ENCODE measurements around the gene TDP1. TPM values are rescaled to one million over a fixed set of nuclear protein-coding genes. Genes with fewer than 3 reads are reported as not detected.

Gene TDP1
- total RNA-seq, 1 donor from 2014 or later: 30.3 TPM

DNA sequence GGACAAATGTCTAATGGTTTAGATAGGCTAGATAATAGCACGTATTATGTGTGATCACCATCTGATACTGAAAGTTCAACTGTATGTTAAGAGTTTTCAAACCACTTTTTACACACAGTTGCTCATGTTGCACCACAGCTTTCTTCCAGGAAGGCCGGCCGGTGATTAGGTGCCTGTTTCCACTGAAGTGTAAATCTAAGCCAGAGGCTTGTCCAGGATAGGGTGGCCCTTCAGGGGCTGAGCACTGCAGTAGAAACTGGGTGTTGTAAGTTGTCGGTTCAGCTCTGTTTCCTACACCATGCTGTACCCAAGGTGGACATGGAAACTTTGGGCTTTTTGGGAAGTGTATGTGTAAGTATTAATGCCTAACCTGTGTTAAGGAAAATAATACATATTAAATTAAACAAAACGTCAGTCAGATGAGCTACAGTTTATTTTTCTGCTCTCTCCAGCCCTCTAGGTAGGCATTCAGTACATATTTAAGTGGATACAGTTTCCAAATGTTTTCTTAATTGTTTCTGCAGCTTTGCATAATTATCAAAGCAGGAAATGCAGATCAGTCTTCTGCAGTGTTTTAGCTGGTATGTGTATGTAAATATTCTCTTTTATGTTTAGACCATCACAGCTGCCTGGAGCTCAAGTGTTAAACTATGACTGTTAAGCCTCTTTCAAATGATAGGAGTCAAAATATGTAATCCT, 30.9 kb downstream of the TDP1 start:
- Mint-ChIP-seq H3K27me3 (ENCODE audit: unreplicated experiment) (no peaks in the 10 kb centered on the region), H3K4me1 (ENCODE audit: low read depth, unreplicated experiment) (peaks cover 3% of the 10 kb centered on the region), H3K9me3 (ENCODE audit: unreplicated experiment) (peaks cover 2% of the 10 kb centered on the region), H3K27ac (ENCODE audit: unreplicated experiment) (no peak overlapping the region), H3K36me3 (ENCODE audit: unreplicated experiment) (no peaks in the 10 kb centered on the region), H3K4me3 (ENCODE audit: unreplicated experiment) (no peak overlapping the region)
- TF ChIP-seq, protein P1, sequence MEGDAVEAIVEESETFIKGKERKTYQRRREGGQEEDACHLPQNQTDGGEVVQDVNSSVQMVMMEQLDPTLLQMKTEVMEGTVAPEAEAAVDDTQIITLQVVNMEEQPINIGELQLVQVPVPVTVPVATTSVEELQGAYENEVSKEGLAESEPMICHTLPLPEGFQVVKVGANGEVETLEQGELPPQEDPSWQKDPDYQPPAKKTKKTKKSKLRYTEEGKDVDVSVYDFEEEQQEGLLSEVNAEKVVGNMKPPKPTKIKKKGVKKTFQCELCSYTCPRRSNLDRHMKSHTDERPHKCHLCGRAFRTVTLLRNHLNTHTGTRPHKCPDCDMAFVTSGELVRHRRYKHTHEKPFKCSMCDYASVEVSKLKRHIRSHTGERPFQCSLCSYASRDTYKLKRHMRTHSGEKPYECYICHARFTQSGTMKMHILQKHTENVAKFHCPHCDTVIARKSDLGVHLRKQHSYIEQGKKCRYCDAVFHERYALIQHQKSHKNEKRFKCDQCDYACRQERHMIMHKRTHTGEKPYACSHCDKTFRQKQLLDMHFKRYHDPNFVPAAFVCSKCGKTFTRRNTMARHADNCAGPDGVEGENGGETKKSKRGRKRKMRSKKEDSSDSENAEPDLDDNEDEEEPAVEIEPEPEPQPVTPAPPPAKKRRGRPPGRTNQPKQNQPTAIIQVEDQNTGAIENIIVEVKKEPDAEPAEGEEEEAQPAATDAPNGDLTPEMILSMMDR (IDR thresholded peaks at IDR 0.05; ENCODE audit: partially characterized antibody, unreplicated experiment): no peak
- no peak for DNase-seq

GRCh38 chr14:89987161-89987475, 31.4 kb downstream of the TDP1 start:
- H3K36me3 Mint-ChIP-seq (ENCODE audit: unreplicated experiment): no peaks in the 10 kb centered on the region
- no peaks in the 10 kb centered on the region for H3K27me3 Mint-ChIP-seq (ENCODE audit: unreplicated experiment)
- no peak overlapping the region for H3K4me3 Mint-ChIP-seq (ENCODE audit: unreplicated experiment)
- no peak overlapping the region for H3K27ac Mint-ChIP-seq (ENCODE audit: unreplicated experiment)
- peaks cover 3% of the 10 kb centered on the region for H3K4me1 Mint-ChIP-seq (ENCODE audit: low read depth, unreplicated experiment)
- H3K9me3 Mint-ChIP-seq (ENCODE audit: unreplicated experiment): peaks cover 2% of the 10 kb centered on the region
- DNase-seq: no peak
- TF ChIP-seq, protein P1 (IDR thresholded peaks at IDR 0.05; ENCODE audit: partially characterized antibody, unreplicated experiment): no peak

GRCh38 chr14:89988787-89989186, 33.1 kb downstream of the TDP1 start:
- Mint-ChIP-seq H3K27me3 (ENCODE audit: unreplicated experiment) (no peaks in the 10 kb centered on the region), H3K36me3 (ENCODE audit: unreplicated experiment) (no peaks in the 10 kb centered on the region), H3K9me3 (ENCODE audit: unreplicated experiment) (peaks cover 2% of the 10 kb centered on the region), H3K4me3 (ENCODE audit: unreplicated experiment) (no peak overlapping the region), H3K4me1 (ENCODE audit: low read depth, unreplicated experiment) (peaks cover 3% of the 10 kb centered on the region), H3K27ac (ENCODE audit: unreplicated experiment) (no peak overlapping the region)
- DNase-seq: no peak
- TF ChIP-seq, protein P1 (IDR thresholded peaks at IDR 0.05; ENCODE audit: partially characterized antibody, unreplicated experiment): no peak

DNA sequence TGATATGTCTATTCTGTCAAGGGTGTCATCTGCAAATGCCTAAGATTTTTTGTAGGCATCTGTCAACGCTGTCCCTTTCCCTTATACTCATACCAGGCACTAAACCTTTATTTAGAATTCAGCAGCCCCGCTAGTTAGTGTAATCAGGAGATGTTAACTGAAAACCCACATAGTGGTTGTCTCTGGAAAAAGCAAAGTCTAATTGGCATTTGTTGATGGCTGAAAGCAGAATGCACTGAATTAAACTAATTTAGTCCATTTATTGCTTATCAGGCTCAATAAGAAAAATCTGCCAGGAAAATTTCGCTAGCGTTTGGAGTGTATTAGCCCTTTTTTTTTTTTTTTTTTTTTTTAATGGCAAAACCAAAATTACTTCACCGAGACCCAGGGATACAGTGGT, 34.5 kb downstream of the TDP1 start:
- Mint-ChIP-seq H3K4me3 (ENCODE audit: unreplicated experiment) (no peak overlapping the region), H3K36me3 (ENCODE audit: unreplicated experiment) (no peaks in the 10 kb centered on the region), H3K27ac (ENCODE audit: unreplicated experiment) (no peak overlapping the region), H3K4me1 (ENCODE audit: low read depth, unreplicated experiment) (peaks cover 3% of the 10 kb centered on the region), H3K9me3 (ENCODE audit: unreplicated experiment) (peaks cover 2% of the 10 kb centered on the region), H3K27me3 (ENCODE audit: unreplicated experiment) (no peaks in the 10 kb centered on the region)
- DNase-seq: no peak
- TF ChIP-seq, protein P1 (IDR thresholded peaks at IDR 0.05; ENCODE audit: partially characterized antibody, unreplicated experiment): no peak

DNA sequence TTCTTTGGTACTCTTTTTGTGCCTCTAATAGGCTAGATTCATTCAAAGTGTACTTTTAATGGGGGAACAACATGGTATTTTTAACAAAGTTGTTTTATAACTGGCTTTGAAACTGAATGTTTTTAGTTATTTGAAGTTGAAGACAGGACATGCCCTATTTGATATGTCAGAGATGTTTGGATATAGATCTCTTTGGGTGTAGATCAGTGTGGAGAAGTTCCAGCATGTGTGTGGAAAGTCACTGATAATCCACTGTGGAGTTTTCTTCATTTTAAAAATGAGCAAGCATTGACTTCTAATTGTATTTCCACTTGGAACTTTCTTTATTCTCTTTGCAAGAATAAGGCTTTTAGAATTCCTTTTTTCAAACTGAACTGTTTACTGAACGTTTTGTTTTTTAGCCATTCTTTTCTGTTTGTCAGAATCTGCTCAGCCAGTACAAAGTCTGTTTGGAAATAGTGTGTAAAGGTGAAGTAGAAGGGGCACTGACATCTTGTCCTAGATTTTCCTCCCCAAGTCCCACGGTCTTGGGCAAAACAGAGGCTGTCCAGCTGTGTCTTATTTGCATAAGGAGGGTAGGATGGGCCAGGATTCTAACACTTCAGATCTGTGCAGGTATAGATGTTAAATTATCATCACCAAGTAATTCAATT, 35.0 kb downstream of the TDP1 start:
- TF ChIP-seq, protein P1 (IDR thresholded peaks at IDR 0.05; ENCODE audit: partially characterized antibody, unreplicated experiment): no peak
- Mint-ChIP-seq H3K27ac (ENCODE audit: unreplicated experiment) (no peak overlapping the region), H3K9me3 (ENCODE audit: unreplicated experiment) (peaks cover 2% of the 10 kb centered on the region), H3K4me3 (ENCODE audit: unreplicated experiment) (no peak overlapping the region), H3K27me3 (ENCODE audit: unreplicated experiment) (no peaks in the 10 kb centered on the region), H3K4me1 (ENCODE audit: low read depth, unreplicated experiment) (peaks cover 3% of the 10 kb centered on the region), H3K36me3 (ENCODE audit: unreplicated experiment) (no peaks in the 10 kb centered on the region)
- DNase-seq: no peak
